H9 (cell line): ENCODE results near the gene ADNP2. TPM values are rescaled to one million over a fixed set of nuclear protein-coding genes. Genes with fewer than 3 reads are reported as not detected.

Experiments used
- DNase-seq: peaks from one replicate; pipeline ENCODE4 v3.0.0-alpha.2; 2017
- H2AFZ ChIP-seq: one replicate; pipeline ENCODE4 v1.6.1; 2013; ENCODE audit warnings: mild to moderate bottlenecking, low read length, control low read depth, moderate library complexity
- H2AK5ac ChIP-seq: 2 replicates; pipeline ENCODE4 v1.6.1; 2013; ENCODE audit warnings: low read length, control low read depth, mixed read lengths; ENCODE audit not compliant: insufficient read length
- H2BK120ac ChIP-seq: one replicate; pipeline ENCODE4 v1.6.1; 2013; ENCODE audit warnings: low read depth, mild to moderate bottlenecking, low read length, control low read depth, inconsistent platforms; ENCODE audit not compliant: poor library complexity, severe bottlenecking
- H2BK12ac ChIP-seq: 2 replicates; pipeline ENCODE4 v1.6.1; 2013; ENCODE audit warnings: low read length, control low read depth, mixed read lengths, low read depth; ENCODE audit not compliant: insufficient read length
- H2BK15ac ChIP-seq: 2 replicates; pipeline ENCODE4 v1.6.1; 2013; ENCODE audit warnings: low read depth, low read length, control low read depth
- H2BK20ac ChIP-seq: one replicate; pipeline ENCODE4 v1.6.1; 2013; ENCODE audit warnings: low read depth, mild to moderate bottlenecking, low read length, control low read depth, inconsistent platforms; ENCODE audit not compliant: poor library complexity, severe bottlenecking
- H2BK5ac ChIP-seq: 2 replicates; pipeline ENCODE4 v1.6.1; 2013; ENCODE audit warnings: low read length, control low read depth, mixed read lengths; ENCODE audit not compliant: insufficient read length
- H3K14ac ChIP-seq: 2 replicates; pipeline ENCODE4 v1.6.1; 2013; ENCODE audit warnings: low read length, control low read depth; ENCODE audit not compliant: insufficient read depth
- H3K18ac ChIP-seq: 2 replicates; pipeline ENCODE4 v1.6.1; 2013; ENCODE audit warnings: low read depth, mild to moderate bottlenecking, mixed read lengths, low read length, control low read depth; ENCODE audit not compliant: insufficient read length
- H3K23ac ChIP-seq: 2 replicates; pipeline ENCODE4 v1.6.1; 2013; ENCODE audit warnings: low read length, control low read depth, mixed read lengths, low read depth; ENCODE audit not compliant: insufficient read length
- H3K23me2 ChIP-seq: 2 replicates; pipeline ENCODE4 v1.6.1; 2013; ENCODE audit warnings: low read depth, mild to moderate bottlenecking, mixed read lengths, low read length, control low read depth; ENCODE audit not compliant: insufficient read length, poor library complexity, severe bottlenecking
- H3K27ac ChIP-seq: 2 replicates; pipeline ENCODE4 v1.5.1; 2013; ENCODE audit warnings: low read length, control low read depth, mixed read lengths, low read depth; ENCODE audit not compliant: insufficient read length
- H3K27me3 ChIP-seq: 2 replicates; pipeline ENCODE4 v1.6.1; 2013; ENCODE audit warnings: low read length, control low read depth, inconsistent platforms; ENCODE audit not compliant: insufficient read depth
- H3K4ac ChIP-seq: 2 replicates; pipeline ENCODE4 v1.6.1; 2013; ENCODE audit warnings: low read depth, mild to moderate bottlenecking, control low read depth, inconsistent platforms, low read length, moderate library complexity
- H3K4me1 ChIP-seq: 2 replicates; pipeline ENCODE4 v1.6.1; 2013; ENCODE audit warnings: low read length, control low read depth, inconsistent platforms; ENCODE audit not compliant: insufficient read depth
- H3K4me2 ChIP-seq: 2 replicates; pipeline ENCODE4 v1.6.1; 2013; ENCODE audit warnings: low read length, control low read depth, mixed read lengths; ENCODE audit not compliant: insufficient read length, insufficient read depth
- H3K56ac ChIP-seq: 2 replicates; pipeline ENCODE4 v1.6.1; 2013; ENCODE audit warnings: low read depth, mild to moderate bottlenecking, mixed read lengths, low read length, control low read depth; ENCODE audit not compliant: insufficient read length
- H3K79me1 ChIP-seq: 2 replicates; pipeline ENCODE4 v1.6.1; 2013; ENCODE audit warnings: low read depth, mild to moderate bottlenecking, moderate library complexity, low read length, control low read depth, inconsistent platforms; ENCODE audit not compliant: insufficient read depth, poor library complexity, severe bottlenecking
- H3K79me2 ChIP-seq: 2 replicates; pipeline ENCODE4 v1.6.1; 2013; ENCODE audit warnings: low read length, control low read depth, inconsistent platforms; ENCODE audit not compliant: insufficient read depth
- H3K9ac ChIP-seq: 2 replicates; pipeline ENCODE4 v1.6.1; 2013; ENCODE audit warnings: low read length, control low read depth, mixed read lengths; ENCODE audit not compliant: insufficient read length; ENCODE audit errors: extremely low read depth
- H3K9me3 ChIP-seq: one replicate; pipeline ENCODE4 v1.6.1; 2013; ENCODE audit warnings: low read depth, low read length, inconsistent platforms; ENCODE audit not compliant: control insufficient read depth
- H3T11ph ChIP-seq: one replicate; pipeline ENCODE4 v1.6.1; 2013; ENCODE audit warnings: mild to moderate bottlenecking, low read length, control low read depth, inconsistent platforms
- H4K20me1 ChIP-seq: one replicate; pipeline ENCODE4 v1.6.1; 2013; ENCODE audit not compliant: control insufficient read depth, insufficient read length, insufficient read depth
- H4K5ac ChIP-seq: 2 replicates; pipeline ENCODE4 v1.6.1; 2013; ENCODE audit warnings: low read depth, mild to moderate bottlenecking, mixed read lengths, low read length, control low read depth; ENCODE audit not compliant: insufficient read length
- H4K8ac ChIP-seq: replicated peaks from 2 replicates; pipeline ENCODE4 v1.6.1; 2013; ENCODE audit warnings: low read length, control low read depth, mixed read lengths, low read depth; ENCODE audit not compliant: insufficient read length
- H4K91ac ChIP-seq: 2 replicates; pipeline ENCODE4 v1.6.1; 2013; ENCODE audit warnings: low read depth, mild to moderate bottlenecking, moderate library complexity, mixed read lengths, low read length, control low read depth; ENCODE audit not compliant: insufficient read length
- H3K27ac Mint-ChIP-seq, 3 experiments: 2 replicates in 2 of 3; 3 replicates in 1 of 3; pipeline ENCODE4 v1.8.0; 2020 to 2021; ENCODE audit warnings: mixed read lengths in 3 of 3, mild to moderate bottlenecking in 1 of 3, moderate library complexity in 1 of 3
- H3K27me3 Mint-ChIP-seq: 2 replicates; pipeline ENCODE4 v1.8.0; 2021; ENCODE audit warnings: low read depth, mild to moderate bottlenecking, moderate library complexity, mixed read lengths
- H3K36me3 Mint-ChIP-seq, 3 experiments: 2 replicates in 2 of 3; 3 replicates in 1 of 3; pipeline ENCODE4 v1.8.0; 2020 to 2021; ENCODE audit warnings: low read depth in 3 of 3, mixed read lengths in 3 of 3; ENCODE audit not compliant: insufficient read depth in 1 of 3
- H3K4me1 Mint-ChIP-seq, 2 experiments: 2 replicates each; pipeline ENCODE4 v1.8.0; 2020; ENCODE audit warnings: mixed read lengths in 2 of 2
- H3K4me3 Mint-ChIP-seq, 2 experiments: 2 replicates in 1 of 2; 3 replicates in 1 of 2; pipeline ENCODE4 v1.8.0; 2020 to 2021; ENCODE audit warnings: mild to moderate bottlenecking in 2 of 2, mixed read lengths in 2 of 2, moderate library complexity in 1 of 2
- H3K9me3 Mint-ChIP-seq, 2 experiments: 2 replicates in 1 of 2; 3 replicates in 1 of 2; pipeline ENCODE4 v1.8.0; 2020; ENCODE audit warnings: mild to moderate bottlenecking in 2 of 2, mixed read lengths in 2 of 2, moderate library complexity in 1 of 2
- CTCF ChIP-seq: fragments of 200-600 bp; sonication (generic); conservative IDR thresholded peaks from 3 replicates; pipeline ENCODE4 v1.8.0; 2021; ENCODE audit warnings: antibody characterized with exemption, mild to moderate bottlenecking
- WGBS: extraction: QIAGEN DNeasy Blood & Tissue Kit; methylation state at CpG from one replicate; pipeline ENCODE4 v1.1.7; 2013; ENCODE audit warnings: missing lambda C conversion rate, low lambda C conversion rate, mixed read lengths; ENCODE audit not compliant: insufficient read length; ENCODE audit errors: extremely low coverage; 5-methylcytosine and 5-hydroxymethylcytosine counted together
- total RNA-seq: library from RNA; stranded (reverse); gene quantifications from 2 replicates; pipeline ENCODE4 v1.2.1, GENCODE V29; 2021

ADNP2 gene
- total RNA-seq, 1 experiment from 2014 or later, result 53.5 TPM

GRCh38 chr18:80070825-80071224 is 38.2 kb upstream of the ADNP2 start:
- Histone ChIP-seq H3K23ac (no peak overlapping the region), H3K27me3 (no peaks in the 10 kb centered on the region), H2AFZ (no peak overlapping the region), H2BK20ac (no peak overlapping the region), H4K8ac (no peak overlapping the region), H2BK120ac (no peak overlapping the region), H3K18ac (no peak overlapping the region), H4K5ac (no peak overlapping the region), H3K4me1 (peaks cover 2% of the 10 kb centered on the region; the same call in 1 of the 2 replicates), H3K27ac (no peak overlapping the region), H3K14ac (no peak overlapping the region), H4K20me1 (no peaks in the 10 kb centered on the region), H3K9ac (no peak overlapping the region), H2BK12ac (no peak overlapping the region), H3K23me2 (no peaks in the 10 kb centered on the region), H3K56ac (no peak overlapping the region), H4K91ac (no peak overlapping the region), H3T11ph (no peak overlapping the region), H3K9me3 (no peaks in the 10 kb centered on the region), H3K4ac (no peak overlapping the region), H3K79me1 (no peaks in the 10 kb centered on the region), H3K79me2 (no peaks in the 10 kb centered on the region), H2BK15ac (no peak overlapping the region), H2AK5ac (no peak overlapping the region), H2BK5ac (no peak overlapping the region), H3K4me2 (no peak overlapping the region)
- WGBS, result no CpG with 5 or more reads among the region's 4 CpGs
- peaks cover 7 to 14% (median 8%) of the 10 kb centered on the region in 3 experiments; a peak in 6 of 7 replicates for H3K36me3 Mint-ChIP-seq
- peaks cover 16 to 19% of the 10 kb centered on the region in 2 experiments for H3K4me1 Mint-ChIP-seq
- H3K27ac Mint-ChIP-seq, result no peak overlapping the region
- H3K9me3 Mint-ChIP-seq, result peaks cover 12 to 13% of the 10 kb centered on the region in 2 experiments
- peak; percentile 23; the same call in 1 of the 3 replicates for TF ChIP-seq CTCF
- DNase-seq, result no peak
- H3K27me3 Mint-ChIP-seq, result no peaks in the 10 kb centered on the region
- H3K4me3 Mint-ChIP-seq, result no peak overlapping the region
